ENCODE results near the gene PLCB3. TPM values are rescaled to one million over a fixed set of nuclear protein-coding genes. Genes with fewer than 3 reads are reported as not detected.

Gene PLCB3
- polyA plus RNA-seq, 3 donors = 13.7 to 17.7 (median 15.8) TPM

Other genes starting within 250 kb of the PLCB3 start
- 1 to 10 TPM; 3.3 to 4.0 (median 3.4) TPM for gene FLRT1, start 215.6 kb upstream of the PLCB3 start, polyA plus RNA-seq (ENCODE audit: insufficient read length in 3 of 3)
- gene MACROD1, start 85.4 kb upstream of the PLCB3 start, polyA plus RNA-seq (ENCODE audit: insufficient read length in 3 of 3) = 10 to 100 TPM; 15.2 to 18.9 (median 16.1) TPM
- 100 to 1,000 TPM; 165 to 203 (median 189) TPM for gene STIP1, start 65.4 kb upstream of the PLCB3 start, polyA plus RNA-seq (ENCODE audit: insufficient read length in 3 of 3)
- 1 to 10 TPM; 4.7 to 7.5 (median 5.9) TPM for gene FERMT3, start 44.8 kb upstream of the PLCB3 start, polyA plus RNA-seq (ENCODE audit: insufficient read length in 3 of 3)
- 10 to 100 TPM; 50.9 to 53.4 (median 51.8) TPM for gene TRPT1, start 25.3 kb upstream of the PLCB3 start, polyA plus RNA-seq (ENCODE audit: insufficient read length in 3 of 3)
- gene NUDT22, start 25.3 kb upstream of the PLCB3 start, polyA plus RNA-seq (ENCODE audit: insufficient read length in 3 of 3) = 10 to 100 TPM; 27.9 to 34.4 (median 30.1) TPM
- gene DNAJC4, start 21.0 kb upstream of the PLCB3 start, polyA plus RNA-seq (ENCODE audit: insufficient read length in 3 of 3) = 10 to 100 TPM; 63.7 to 79.3 (median 69.9) TPM
- 100 to 1,000 TPM in 1 of 3 donors, 10 to 100 TPM in 2; 92.3 to 102 (median 92.6) TPM for gene VEGFB, start 16.9 kb upstream of the PLCB3 start, polyA plus RNA-seq (ENCODE audit: insufficient read length in 3 of 3)
- 100 to 1,000 TPM in 2 of 3 donors, 10 to 100 TPM in 1; 98.7 to 122 (median 101) TPM for gene FKBP2, start 10.4 kb upstream of the PLCB3 start, polyA plus RNA-seq (ENCODE audit: insufficient read length in 3 of 3)
- 10 to 100 TPM; 66.6 to 98.3 (median 90.5) TPM for gene PPP1R14B, start 4.6 kb upstream of the PLCB3 start, polyA plus RNA-seq (ENCODE audit: insufficient read length in 3 of 3)
- 10 to 100 TPM; 51.8 to 67.3 (median 61.2) TPM for gene BAD, start 33.1 kb downstream of the PLCB3 start, polyA plus RNA-seq (ENCODE audit: insufficient read length in 3 of 3)
- 10 to 100 TPM; 44.0 to 46.2 (median 45.3) TPM for gene GPR137, start 34.3 kb downstream of the PLCB3 start, polyA plus RNA-seq (ENCODE audit: insufficient read length in 3 of 3)
- gene KCNK4, start 39.8 kb downstream of the PLCB3 start, polyA plus RNA-seq (ENCODE audit: insufficient read length in 3 of 3) = under 1 TPM in 1 of 3 donors, not detected in 2; 0.06 TPM
- gene CATSPERZ, start 48.8 kb downstream of the PLCB3 start, polyA plus RNA-seq (ENCODE audit: insufficient read length in 3 of 3) = not detected
- 10 to 100 TPM; 27.9 to 34.5 (median 30.8) TPM for gene ESRRA, start 54.0 kb downstream of the PLCB3 start, polyA plus RNA-seq (ENCODE audit: insufficient read length in 3 of 3)
- 100 to 1,000 TPM; 242 to 262 (median 252) TPM for gene TRMT112, start 66.0 kb downstream of the PLCB3 start, polyA plus RNA-seq (ENCODE audit: insufficient read length in 3 of 3)
- gene PRDX5, start 66.6 kb downstream of the PLCB3 start, polyA plus RNA-seq (ENCODE audit: insufficient read length in 3 of 3) = 100 to 1,000 TPM; 205 to 244 (median 225) TPM
- 1 to 10 TPM; 3.2 to 4.0 (median 3.4) TPM for gene CCDC88B, start 88.7 kb downstream of the PLCB3 start, polyA plus RNA-seq (ENCODE audit: insufficient read length in 3 of 3)
- gene RPS6KA4, start 107.6 kb downstream of the PLCB3 start, polyA plus RNA-seq (ENCODE audit: insufficient read length in 3 of 3) = 10 to 100 TPM; 13.2 to 15.7 (median 14.7) TPM